HCT116 (cell line): ENCODE measurements around the gene SNX8.

ENCODE experiments used
- EZH2 ChIP-seq: fragments of 200-600 bp; sonication (generic); IDR thresholded peaks from 2 replicates; pipeline ENCODE4 v1.6.1; 2017; ENCODE audit warnings: antibody characterized with exemption, mixed run types
- POLR2A ChIP-seq: IDR thresholded peaks from 2 replicates; pipeline ENCODE4 v1.7.0; 2011; ENCODE audit warnings: borderline replicate concordance; ENCODE audit not compliant: insufficient read depth, insufficient read length; ENCODE audit errors: extremely low read depth
- TF ChIP-seq, protein P1 (sequence below): IDR thresholded peaks from 2 replicates; pipeline ENCODE4 v1.6.1; 2011; ENCODE audit warnings: mild to moderate bottlenecking, low read length, moderate library complexity; ENCODE audit not compliant: insufficient replicate concordance; ENCODE audit errors: extremely low read depth
- TF ChIP-seq, protein P2 (sequence below), 3 experiments: fragments of 200-600 bp in 1 of 3; sonication (generic) in 1 of 3; IDR thresholded peaks in 2 of 3; conservative IDR thresholded peaks in 1 of 3; 2 replicates each; pipeline ENCODE4 v1.5.1; 2012 to 2017; ENCODE audit warnings: low read depth in 2 of 3, low read length in 2 of 3, antibody characterized with exemption in 1 of 3, borderline replicate concordance in 1 of 3, control low read depth in 1 of 3, mild to moderate bottlenecking in 1 of 3, mixed read lengths in 1 of 3, mixed run types in 1 of 3, moderate library complexity in 1 of 3; ENCODE audit not compliant: insufficient read depth in 1 of 3

DNA sequence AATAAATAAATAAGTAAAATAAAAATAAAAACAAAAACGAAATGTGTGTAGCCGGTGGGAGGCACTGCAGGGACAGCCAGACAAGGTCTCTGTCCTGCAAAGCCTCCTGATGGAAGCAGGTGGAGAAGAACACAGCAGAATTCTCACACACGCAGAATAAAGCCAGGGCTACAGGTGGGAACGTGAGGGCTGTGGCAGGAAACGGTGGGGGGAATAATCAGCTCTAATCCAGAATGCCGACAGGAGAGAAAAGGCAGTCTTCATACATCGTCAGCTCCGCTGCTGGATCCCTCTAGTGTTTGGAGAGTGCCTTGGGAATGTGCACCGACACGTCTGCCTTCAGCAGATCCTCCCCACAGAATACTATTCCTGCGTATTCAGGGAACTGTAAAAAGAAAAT is 6.8 kb upstream of the SNX8 start:
- TF ChIP-seq POLR2A (no peak), EZH2 (no peak)
- TF ChIP-seq, protein P1, sequence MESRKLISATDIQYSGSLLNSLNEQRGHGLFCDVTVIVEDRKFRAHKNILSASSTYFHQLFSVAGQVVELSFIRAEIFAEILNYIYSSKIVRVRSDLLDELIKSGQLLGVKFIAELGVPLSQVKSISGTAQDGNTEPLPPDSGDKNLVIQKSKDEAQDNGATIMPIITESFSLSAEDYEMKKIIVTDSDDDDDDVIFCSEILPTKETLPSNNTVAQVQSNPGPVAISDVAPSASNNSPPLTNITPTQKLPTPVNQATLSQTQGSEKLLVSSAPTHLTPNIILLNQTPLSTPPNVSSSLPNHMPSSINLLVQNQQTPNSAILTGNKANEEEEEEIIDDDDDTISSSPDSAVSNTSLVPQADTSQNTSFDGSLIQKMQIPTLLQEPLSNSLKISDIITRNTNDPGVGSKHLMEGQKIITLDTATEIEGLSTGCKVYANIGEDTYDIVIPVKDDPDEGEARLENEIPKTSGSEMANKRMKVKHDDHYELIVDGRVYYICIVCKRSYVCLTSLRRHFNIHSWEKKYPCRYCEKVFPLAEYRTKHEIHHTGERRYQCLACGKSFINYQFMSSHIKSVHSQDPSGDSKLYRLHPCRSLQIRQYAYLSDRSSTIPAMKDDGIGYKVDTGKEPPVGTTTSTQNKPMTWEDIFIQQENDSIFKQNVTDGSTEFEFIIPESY: no peak
- TF ChIP-seq, protein P2, sequence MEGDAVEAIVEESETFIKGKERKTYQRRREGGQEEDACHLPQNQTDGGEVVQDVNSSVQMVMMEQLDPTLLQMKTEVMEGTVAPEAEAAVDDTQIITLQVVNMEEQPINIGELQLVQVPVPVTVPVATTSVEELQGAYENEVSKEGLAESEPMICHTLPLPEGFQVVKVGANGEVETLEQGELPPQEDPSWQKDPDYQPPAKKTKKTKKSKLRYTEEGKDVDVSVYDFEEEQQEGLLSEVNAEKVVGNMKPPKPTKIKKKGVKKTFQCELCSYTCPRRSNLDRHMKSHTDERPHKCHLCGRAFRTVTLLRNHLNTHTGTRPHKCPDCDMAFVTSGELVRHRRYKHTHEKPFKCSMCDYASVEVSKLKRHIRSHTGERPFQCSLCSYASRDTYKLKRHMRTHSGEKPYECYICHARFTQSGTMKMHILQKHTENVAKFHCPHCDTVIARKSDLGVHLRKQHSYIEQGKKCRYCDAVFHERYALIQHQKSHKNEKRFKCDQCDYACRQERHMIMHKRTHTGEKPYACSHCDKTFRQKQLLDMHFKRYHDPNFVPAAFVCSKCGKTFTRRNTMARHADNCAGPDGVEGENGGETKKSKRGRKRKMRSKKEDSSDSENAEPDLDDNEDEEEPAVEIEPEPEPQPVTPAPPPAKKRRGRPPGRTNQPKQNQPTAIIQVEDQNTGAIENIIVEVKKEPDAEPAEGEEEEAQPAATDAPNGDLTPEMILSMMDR (IDR thresholded peaks at IDR 0.05 in 2 of 3, conservative IDR thresholded peaks at IDR 0.05 in 1 of 3; ENCODE audit: borderline replicate concordance in 1 of 3, insufficient read depth in 1 of 3, low read depth in 2 of 3, low read length in 2 of 3): peak in 1 of 3 experiments; percentile 12; a peak in 1 of 6 replicates
